Activated CD8-positive, alpha-beta T cell treated with anti-CD3 and anti-CD28 coated beads for 36 hours (primary cell): Measurements from ENCODE around the gene CTDSP1. TPM values are rescaled to one million over a fixed set of nuclear protein-coding genes. Genes with fewer than 3 reads are reported as not detected.

Experiments
- ATAC-seq: fragments of 200-7000 bp; cut with Tn5 transposase; one replicate; pipeline ENCODE4 v1.10.0; 2021; ENCODE audit warnings: mild to moderate bottlenecking, moderate library complexity
- CTCF ChIA-PET: fragments of 350-600 bp; sonication (Branson Sonifier 250); formaldehyde crosslinking; loops from one replicate; lab custom pipeline; 2021; ENCODE audit warnings: antibody characterized with exemption; lab: Charles Lee
- POLR2A ChIA-PET: fragments of 350-600 bp; sonication (Branson Sonifier 250); formaldehyde crosslinking; loops from one replicate; lab custom pipeline; 2021; ENCODE audit warnings: antibody characterized with exemption; lab: Charles Lee
- DNase-seq: peaks from one replicate; pipeline ENCODE4 v3.0.0-alpha.2; 2020
- H3K27ac Mint-ChIP-seq: one replicate; pipeline ENCODE4 v1.8.0; 2021; ENCODE audit warnings: mild to moderate bottlenecking, mixed read lengths
- H3K27me3 Mint-ChIP-seq: one replicate; pipeline ENCODE4 v1.8.0; 2021; ENCODE audit warnings: mixed read lengths
- H3K36me3 Mint-ChIP-seq: one replicate; pipeline ENCODE4 v1.8.0; 2021; ENCODE audit warnings: low read depth, mixed read lengths
- H3K4me1 Mint-ChIP-seq: one replicate; pipeline ENCODE4 v1.8.0; 2021; ENCODE audit warnings: low read depth, mixed read lengths
- H3K4me3 Mint-ChIP-seq: one replicate; pipeline ENCODE4 v1.8.0; 2021; ENCODE audit warnings: mild to moderate bottlenecking, moderate library complexity, mixed read lengths
- H3K9me3 Mint-ChIP-seq: one replicate; pipeline ENCODE4 v1.8.0; 2021; ENCODE audit warnings: mixed read lengths
- intact Hi-C: fragments of 100-400 bp; cut with micrococcal nuclease; formaldehyde crosslinking; loops from one replicate; pipeline ENCODE4 v1.10.0; 2022
- total RNA-seq, 2 experiments: library from RNA; stranded (reverse); gene quantifications; one replicate each; pipeline ENCODE4 v1.2.3, GENCODE V29; 2021
- TF ChIP-seq, protein P1 (sequence below): fragments of 200-600 bp; IDR thresholded peaks from one replicate; pipeline ENCODE4 v1.8.0; 2022; ENCODE audit warnings: antibody characterized with exemption, mild to moderate bottlenecking

Gene CTDSP1
- total RNA-seq, 2 experiments from 2014 or later = 85.8 to 94.7 TPM

DNA sequence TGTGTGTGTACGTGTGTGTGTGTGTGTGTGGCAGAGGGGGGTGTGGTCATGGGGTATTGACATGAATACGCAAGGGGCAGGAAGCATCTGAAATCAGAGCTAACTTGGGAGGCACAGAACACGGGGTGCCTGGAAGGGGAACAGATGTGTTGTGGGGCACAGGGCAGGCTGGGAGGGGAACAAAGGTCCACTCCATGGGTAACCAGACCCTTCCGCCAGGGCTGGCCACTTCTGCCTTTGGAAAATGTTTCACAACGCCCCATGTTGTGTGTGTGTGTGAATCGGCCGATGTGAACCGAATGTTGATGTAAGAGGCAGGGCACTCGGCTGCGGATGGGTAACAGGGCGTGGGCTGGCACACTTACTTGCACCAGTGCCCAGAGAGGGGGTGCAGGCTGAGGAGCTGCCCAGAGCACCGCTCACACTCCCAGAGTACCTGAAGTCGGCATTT is 17.7 kb upstream of the CTDSP1 start, which contains the start of gene SLC11A1:
Gene SLC11A1 (plus strand): TSS at position 358 of the 451 bp plus-strand sequence. CDS start 96 bp downstream, outside the sequence.
- H3K4me3 Mint-ChIP-seq = no peak within 1 kb of the TSS
- no peaks in the 10 kb centered on the region for H3K36me3 Mint-ChIP-seq
- H3K27me3 Mint-ChIP-seq = no peaks in the 10 kb centered on the region
- ATAC-seq (no peak), DNase-seq (no peak)
- H3K27ac Mint-ChIP-seq = no peak within 1 kb of the TSS
- H3K4me1 Mint-ChIP-seq = no peaks in the 10 kb centered on the region
- ChIA-PET POLR2A (interaction anchor here (0.9 kb wide), 1 partner anchor 9 kb away, joined by 3 read pairs; no protein-coding TSS in a partner anchor), CTCF (no interaction called here)
- intact Hi-C loops = no loop called here
- no peaks in the 10 kb centered on the region for H3K9me3 Mint-ChIP-seq
- TF ChIP-seq, protein P1, sequence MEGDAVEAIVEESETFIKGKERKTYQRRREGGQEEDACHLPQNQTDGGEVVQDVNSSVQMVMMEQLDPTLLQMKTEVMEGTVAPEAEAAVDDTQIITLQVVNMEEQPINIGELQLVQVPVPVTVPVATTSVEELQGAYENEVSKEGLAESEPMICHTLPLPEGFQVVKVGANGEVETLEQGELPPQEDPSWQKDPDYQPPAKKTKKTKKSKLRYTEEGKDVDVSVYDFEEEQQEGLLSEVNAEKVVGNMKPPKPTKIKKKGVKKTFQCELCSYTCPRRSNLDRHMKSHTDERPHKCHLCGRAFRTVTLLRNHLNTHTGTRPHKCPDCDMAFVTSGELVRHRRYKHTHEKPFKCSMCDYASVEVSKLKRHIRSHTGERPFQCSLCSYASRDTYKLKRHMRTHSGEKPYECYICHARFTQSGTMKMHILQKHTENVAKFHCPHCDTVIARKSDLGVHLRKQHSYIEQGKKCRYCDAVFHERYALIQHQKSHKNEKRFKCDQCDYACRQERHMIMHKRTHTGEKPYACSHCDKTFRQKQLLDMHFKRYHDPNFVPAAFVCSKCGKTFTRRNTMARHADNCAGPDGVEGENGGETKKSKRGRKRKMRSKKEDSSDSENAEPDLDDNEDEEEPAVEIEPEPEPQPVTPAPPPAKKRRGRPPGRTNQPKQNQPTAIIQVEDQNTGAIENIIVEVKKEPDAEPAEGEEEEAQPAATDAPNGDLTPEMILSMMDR = no peak

DNA sequence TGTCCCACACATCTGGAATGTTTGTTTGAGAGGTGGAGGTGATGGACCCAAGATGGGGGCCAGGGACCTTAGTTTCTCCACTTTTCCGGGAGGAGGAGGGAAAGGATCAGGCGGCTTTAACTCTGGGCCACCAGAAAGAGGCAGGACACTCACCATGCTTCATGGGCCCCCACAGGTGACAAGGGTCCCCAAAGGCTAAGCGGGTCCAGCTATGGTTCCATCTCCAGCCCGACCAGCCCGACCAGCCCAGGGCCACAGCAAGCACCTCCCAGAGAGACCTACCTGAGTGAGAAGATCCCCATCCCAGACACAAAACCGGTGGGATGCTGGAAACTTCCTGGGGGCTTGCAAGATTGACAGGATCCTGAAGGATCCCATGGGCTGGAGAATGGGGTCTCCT is 16.9 kb upstream of the CTDSP1 start:
- intact Hi-C loops = no loop called here
- DNase-seq (no peak), ATAC-seq (no peak)
- H3K27me3 Mint-ChIP-seq = peaks cover 4% of the 10 kb centered on the region
- H3K27ac Mint-ChIP-seq = no peak overlapping the region
- no peaks in the 10 kb centered on the region for H3K36me3 Mint-ChIP-seq
- ChIA-PET CTCF (interaction anchor here (1.0 kb wide), 1 partner anchor 90 kb away, joined by 3 read pairs; no protein-coding TSS in a partner anchor), POLR2A (interaction anchor here (0.9 kb wide), 1 partner anchor 10 kb away, joined by 3 read pairs; no protein-coding TSS in a partner anchor)
- H3K9me3 Mint-ChIP-seq = no peaks in the 10 kb centered on the region
- no peak overlapping the region for H3K4me3 Mint-ChIP-seq
- TF ChIP-seq, protein P1 = no peak
- H3K4me1 Mint-ChIP-seq = peaks cover 7% of the 10 kb centered on the region

DNA sequence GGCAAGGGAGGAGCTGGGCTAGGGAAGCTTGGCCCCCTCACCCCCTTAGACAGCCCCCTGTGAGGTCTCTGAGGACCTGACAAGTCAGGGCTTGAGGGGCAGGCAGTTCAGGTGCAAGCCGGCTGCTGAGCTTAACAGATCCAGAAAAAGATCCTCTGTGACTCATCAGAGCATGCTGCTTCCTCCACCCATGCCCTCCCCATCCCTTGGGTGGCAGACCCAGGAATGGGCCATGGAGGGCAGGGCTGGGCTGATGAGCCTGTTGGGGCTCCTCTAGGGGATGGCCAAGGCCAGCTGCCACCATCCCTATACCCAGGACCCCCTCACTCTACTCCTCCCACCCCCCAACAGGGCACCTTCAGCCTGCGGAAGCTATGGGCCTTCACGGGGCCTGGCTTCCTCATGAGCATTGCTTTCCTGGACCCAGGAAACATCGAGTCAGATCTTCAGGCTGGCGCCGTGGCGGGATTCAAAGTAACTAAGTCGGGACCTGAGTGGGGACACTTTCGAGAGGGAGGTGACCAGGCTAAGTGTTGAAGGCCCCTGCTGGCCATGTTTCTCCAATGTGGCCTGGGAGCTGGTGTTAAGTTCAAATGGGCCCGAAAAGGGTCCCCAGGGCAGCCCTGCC is 15.7 kb upstream of the CTDSP1 start:
- ATAC-seq (no peak), DNase-seq (no peak)
- TF ChIP-seq, protein P1 = no peak
- no peaks in the 10 kb centered on the region for H3K9me3 Mint-ChIP-seq
- no peak overlapping the region for H3K27ac Mint-ChIP-seq
- intact Hi-C loops = no loop called here
- peaks cover 4% of the 10 kb centered on the region for H3K27me3 Mint-ChIP-seq
- no peak overlapping the region for H3K4me3 Mint-ChIP-seq
- H3K36me3 Mint-ChIP-seq = no peaks in the 10 kb centered on the region
- CTCF ChIA-PET = interaction anchor here (1.0 to 2.6 kb wide), 3 partner anchors 9 to 82 kb away, joined by 3 to 8 read pairs (median 4); no protein-coding TSS in a partner anchor
- peaks cover 7% of the 10 kb centered on the region for H3K4me1 Mint-ChIP-seq
- POLR2A ChIA-PET = no interaction called here

DNA sequence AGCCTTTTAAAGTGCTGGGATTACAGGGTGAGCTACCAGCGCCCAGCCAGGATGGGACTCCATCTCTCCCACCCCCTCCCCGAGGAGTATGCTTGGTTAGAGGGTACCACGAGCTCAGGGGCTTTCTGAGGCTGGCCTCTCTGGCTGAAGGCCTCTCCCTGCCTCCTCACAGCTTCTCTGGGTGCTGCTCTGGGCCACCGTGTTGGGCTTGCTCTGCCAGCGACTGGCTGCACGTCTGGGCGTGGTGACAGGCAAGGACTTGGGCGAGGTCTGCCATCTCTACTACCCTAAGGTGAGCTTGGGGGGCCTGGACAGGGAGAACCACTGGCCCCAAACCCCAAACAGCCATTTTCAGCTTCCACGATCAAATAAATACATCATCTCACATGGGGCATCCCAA is 14.7 kb upstream of the CTDSP1 start:
- Mint-ChIP-seq H3K36me3 (no peaks in the 10 kb centered on the region), H3K4me3 (no peak overlapping the region), H3K27ac (no peak overlapping the region), H3K9me3 (no peaks in the 10 kb centered on the region), H3K4me1 (peaks cover 7% of the 10 kb centered on the region), H3K27me3 (peaks cover 4% of the 10 kb centered on the region)
- ATAC-seq (no peak), DNase-seq (no peak)
- POLR2A ChIA-PET = no interaction called here
- CTCF ChIA-PET = interaction anchor here (2.6 kb wide), 1 partner anchor 8 kb away, joined by 8 read pairs; no protein-coding TSS in a partner anchor
- intact Hi-C loops = no loop called here
- TF ChIP-seq, protein P1 = no peak
